GM10266 (cell line): ENCODE data around the gene PLEKHM1.
"Not testable (repeated sequence)": the region's sequence is repeated elsewhere in the genome, so short reads cannot be mapped to it uniquely, and the experiment has no call there.

Experiments
- DNase-seq: peaks from one replicate; pipeline ENCODE4 v3.0.0; 2012; ENCODE audit errors: extremely low spot score
- TF ChIP-seq, protein P1 (sequence below): IDR thresholded peaks from 2 replicates; pipeline ENCODE4 v1.5.1; 2012; ENCODE audit warnings: mild to moderate bottlenecking, low read depth; ENCODE audit not compliant: control insufficient read depth, insufficient read depth; ENCODE audit errors: missing control alignments

Gene PLEKHM1

DNA sequence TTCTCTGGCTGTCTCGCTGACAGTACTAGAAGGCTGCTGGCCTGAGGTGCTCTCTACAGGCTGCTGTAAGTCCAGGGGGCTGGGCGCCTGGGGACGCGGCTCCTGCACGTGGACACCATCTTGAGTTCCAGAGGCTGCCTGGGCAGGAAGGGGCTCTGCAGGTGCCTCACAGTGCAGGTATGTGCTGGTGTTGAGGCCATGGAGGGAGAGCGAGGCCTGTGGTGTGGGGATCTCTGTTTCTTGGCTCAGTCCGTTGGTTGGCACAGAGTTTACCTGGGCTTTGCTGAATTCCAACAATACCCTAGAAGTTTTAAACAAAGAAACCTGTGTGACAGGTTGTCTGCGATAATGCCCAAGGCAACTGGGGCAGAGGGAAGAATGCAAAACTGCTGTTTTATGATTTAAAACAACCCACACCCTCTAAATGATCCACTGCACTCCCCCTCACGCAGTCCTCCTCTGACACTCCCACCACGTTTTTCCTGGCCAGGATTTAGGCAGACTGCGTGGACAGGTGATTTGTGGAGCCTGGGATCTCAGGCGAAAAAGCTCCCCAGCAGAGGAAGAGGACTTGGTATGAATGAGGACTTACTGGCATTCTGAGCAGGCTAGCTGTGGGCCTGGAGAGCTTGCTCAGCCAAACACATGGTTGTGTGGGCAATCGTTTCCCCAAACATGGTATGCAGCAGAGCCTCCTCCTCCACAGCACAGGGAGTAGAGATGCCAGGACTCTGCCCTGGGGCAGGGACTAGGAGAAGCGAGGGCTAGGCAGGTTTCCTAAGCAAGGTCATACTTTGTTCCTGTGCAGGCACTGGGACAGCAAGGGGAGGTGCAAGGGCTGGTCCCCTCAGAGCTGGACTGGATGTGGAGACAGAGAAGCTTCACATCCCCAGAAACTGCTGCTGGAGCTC lies 22.0 kb downstream of the PLEKHM1 start:
- not testable (repeated sequence) for DNase-seq

DNA sequence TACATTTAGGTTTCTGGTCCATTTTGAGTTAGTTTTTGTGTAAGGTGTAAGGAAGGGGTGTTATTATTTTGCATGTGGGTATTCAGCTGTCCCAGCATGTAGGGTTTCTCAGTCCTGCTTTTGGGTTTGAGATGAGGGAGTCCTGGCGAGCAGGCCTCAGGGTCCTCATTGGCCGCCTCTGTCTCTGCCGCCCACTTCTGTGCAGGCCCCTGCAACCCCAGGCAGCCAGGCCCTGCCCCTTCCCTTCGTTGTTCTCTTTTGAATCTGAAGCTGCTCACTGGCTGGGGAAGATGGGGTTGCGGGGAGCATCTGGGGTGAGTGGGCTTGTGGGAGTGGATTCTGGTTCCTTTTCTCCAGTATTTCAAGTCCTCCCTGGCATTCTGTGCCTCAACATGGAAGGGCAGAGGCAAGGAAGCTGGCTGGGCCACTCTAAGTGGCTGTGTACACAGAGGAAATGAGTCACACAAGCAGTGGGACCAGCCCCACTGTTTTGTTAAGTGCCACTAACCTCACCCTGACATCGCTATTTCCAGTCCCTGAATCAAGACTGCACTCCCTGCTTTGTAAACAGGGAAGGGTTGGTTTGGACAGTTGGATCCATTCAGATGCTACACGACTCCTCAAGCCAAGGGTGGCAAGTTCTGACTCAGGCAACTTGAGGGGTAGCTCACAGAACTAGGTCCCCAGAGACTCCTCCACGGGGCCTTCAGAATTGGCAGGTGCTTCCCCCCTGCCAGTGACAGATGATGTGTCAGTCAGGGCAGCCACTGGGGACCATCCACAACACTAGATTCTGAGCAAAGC lies 28.8 kb downstream of the PLEKHM1 start:
- DNase-seq: not testable (repeated sequence)

DNA sequence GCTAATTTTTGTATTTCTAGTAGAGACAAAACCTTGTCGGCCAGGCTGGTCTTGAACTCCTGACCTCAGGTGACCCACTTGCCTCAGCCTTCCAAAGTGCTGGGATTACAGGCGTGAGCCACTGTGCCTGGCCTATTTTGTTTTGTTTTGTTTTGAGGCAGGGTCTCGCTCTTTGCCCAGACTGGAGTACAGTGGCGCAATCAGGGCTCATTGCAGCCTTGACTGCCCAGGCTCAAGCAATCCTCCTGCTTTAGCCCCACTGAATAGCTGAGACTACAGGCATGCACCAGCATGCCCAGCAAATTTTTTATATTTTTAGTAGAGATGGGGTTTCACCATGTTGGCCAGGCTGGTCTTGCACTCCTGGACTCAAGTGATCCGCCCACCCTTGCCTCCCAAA lies 30.1 kb downstream of the PLEKHM1 start:
- DNase-seq: not testable (repeated sequence)

DNA sequence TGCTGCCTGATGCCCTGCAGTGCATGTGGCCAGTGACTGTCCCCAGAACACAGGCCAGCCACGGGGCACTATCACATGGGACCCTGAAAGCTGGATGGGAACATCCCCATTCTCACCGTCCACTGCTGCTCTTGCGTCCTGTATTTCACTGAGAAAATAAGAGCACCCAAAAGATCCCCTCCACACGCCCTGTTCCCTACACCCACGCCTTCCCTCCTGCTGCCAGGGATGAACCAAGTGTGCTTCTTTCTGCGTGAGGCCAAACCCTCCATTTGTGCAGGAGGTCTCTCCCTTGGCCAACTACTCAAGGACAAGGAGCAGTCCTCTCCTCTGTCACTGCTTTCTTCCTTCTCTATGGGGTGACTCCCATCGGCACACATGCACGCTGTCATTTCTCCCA lies 36.2 kb downstream of the PLEKHM1 start:
- DNase-seq: not testable (repeated sequence)

DNA sequence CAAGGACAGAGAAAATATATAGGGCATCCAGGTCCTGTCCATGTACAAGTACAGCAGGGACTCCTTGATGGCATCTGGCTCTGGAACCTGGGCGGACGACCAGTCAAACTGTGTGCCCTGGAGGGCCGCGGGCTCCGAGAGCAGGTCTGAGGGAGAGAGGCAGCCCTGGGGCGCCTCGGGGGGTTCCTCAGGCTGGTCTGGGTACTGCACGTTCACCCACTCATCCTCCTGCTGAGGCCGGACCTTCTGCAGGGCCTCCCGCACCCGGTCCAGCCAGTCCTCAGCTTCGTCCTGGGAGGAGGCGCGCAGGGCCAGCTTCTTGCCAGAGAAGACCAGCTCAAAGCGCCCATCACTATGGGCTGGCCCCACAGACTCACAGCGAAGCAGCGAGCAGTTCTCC lies 36.8 kb downstream of the PLEKHM1 start:
- DNase-seq: not testable (repeated sequence)

DNA sequence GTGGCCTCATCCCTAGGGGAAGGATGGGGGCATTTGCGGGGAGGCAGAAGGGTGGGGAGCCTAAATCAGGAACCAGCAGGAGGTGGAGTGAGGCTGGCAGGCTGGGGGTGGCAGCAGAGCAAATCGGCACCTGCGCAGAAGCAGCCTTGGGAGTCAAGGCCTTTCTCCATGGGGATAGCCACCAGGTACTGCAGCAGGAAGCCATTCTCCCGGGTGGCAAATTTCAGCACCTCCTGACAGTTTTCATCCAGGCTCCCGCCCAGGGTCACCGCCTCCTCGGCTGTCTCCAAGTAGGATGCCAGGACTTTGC lies 37.3 kb downstream of the PLEKHM1 start:
- not testable (repeated sequence) for DNase-seq

DNA sequence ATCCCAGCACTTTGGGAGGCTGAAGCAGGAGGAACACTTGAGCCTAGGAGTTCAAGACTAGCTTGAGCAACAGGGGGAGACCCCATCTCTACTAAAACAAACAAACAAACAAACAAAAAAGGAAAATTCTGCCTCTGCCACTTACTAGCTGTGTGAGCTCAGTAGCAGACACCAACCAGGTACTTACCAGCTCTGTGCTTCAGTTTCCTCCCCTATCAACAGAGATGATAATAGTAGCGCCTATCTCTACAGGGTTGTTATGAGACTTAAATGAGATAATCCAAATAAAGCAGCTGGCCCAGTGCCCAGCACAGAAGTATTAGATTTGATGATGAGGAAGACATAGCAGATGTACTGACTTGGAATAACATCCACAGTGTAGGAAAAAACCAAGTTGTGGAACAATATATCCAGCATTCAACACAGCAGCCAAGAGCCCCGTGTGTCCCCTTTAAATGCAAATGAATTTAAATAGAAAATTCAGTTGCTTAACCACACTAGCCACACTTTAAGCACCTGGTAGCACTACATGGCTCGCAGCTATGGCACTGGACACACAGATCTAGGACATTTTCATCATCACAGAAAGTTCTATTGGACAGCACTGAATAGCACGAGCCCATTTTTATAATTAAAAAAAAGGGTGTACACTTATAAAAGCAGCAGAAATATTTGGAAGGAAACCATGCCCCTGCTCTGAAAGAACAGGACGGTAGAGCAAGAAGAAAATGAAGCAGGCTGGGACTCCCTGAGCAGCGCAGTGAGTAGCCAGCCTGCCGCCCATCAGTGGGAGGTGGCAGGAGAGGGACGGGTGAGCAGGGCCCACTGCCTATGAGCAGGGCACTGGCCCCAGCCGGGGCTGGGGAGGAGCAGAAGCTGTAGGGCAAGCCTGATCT lies 37.9 kb downstream of the PLEKHM1 start:
- not testable (repeated sequence) for DNase-seq

DNA sequence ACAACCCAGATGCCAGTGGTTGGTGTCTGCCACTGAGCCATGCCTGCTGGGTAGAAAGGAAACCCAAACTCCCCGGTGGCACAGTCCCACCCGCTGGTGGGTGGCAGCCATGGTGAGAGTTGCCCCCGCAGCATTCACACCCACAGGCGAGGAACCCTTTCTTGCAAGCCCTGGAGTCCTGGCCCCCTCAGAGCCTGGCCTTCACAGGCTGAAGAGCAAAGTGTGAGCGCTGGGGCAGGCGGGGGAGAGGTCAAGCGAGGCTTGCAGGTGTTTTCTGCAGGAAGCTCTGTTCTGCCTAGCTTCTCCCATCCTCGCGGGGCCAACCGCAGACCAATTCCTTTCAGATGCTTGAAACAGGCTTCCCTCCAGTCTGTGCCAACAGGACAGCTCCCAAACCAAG lies 38.9 kb downstream of the PLEKHM1 start:
- not testable (repeated sequence) for DNase-seq

DNA sequence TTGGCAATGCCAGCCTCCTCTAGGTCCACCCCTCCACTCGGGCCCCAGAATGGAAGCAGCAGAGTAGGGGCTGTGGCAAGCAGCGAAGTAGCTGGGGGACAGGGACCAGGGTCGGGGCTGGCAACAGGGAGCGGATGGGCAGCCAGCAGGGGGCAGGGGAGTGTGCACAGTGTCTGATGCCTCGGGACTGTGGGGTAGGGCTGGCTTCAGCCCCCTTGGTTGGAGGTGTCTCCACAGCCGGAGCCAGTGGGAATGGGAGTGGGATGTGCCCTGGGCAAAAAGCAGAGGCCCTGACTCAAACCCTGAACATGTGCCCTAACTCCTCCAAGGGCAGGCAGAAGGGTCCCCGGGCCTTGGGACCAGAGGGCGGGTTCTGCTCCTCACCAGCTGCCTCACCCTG lies 39.4 kb downstream of the PLEKHM1 start:
- TF ChIP-seq, protein P1, sequence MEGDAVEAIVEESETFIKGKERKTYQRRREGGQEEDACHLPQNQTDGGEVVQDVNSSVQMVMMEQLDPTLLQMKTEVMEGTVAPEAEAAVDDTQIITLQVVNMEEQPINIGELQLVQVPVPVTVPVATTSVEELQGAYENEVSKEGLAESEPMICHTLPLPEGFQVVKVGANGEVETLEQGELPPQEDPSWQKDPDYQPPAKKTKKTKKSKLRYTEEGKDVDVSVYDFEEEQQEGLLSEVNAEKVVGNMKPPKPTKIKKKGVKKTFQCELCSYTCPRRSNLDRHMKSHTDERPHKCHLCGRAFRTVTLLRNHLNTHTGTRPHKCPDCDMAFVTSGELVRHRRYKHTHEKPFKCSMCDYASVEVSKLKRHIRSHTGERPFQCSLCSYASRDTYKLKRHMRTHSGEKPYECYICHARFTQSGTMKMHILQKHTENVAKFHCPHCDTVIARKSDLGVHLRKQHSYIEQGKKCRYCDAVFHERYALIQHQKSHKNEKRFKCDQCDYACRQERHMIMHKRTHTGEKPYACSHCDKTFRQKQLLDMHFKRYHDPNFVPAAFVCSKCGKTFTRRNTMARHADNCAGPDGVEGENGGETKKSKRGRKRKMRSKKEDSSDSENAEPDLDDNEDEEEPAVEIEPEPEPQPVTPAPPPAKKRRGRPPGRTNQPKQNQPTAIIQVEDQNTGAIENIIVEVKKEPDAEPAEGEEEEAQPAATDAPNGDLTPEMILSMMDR: peak; percentile 15
- no peak for DNase-seq

DNA sequence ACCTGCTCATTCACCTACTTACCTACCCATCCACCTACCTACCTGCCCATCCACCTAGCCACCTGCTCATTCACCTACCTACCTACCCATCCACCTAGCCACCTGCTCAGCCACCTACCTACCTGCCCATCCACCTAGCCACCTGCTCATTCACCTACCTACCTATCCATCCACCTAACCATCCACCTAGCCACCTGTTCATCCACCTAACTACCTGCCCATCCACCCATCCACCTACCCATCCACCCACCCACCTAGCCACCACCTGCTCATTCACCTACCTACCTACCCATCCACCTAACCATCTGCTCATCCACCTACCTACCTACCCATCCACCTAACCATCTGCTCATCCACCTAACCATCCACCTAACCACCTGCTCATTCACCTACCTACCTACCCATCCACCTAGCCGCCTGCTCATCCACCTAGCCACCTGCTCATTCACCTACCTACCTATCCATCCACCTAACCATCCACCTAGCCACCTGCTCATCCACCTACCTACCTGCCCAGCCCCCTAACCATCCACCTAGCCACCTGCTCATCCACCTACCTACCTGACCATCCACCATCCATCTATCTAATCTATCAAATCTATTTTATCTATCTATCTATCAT lies 40.7 kb downstream of the PLEKHM1 start:
- DNase-seq: not testable (repeated sequence)

DNA sequence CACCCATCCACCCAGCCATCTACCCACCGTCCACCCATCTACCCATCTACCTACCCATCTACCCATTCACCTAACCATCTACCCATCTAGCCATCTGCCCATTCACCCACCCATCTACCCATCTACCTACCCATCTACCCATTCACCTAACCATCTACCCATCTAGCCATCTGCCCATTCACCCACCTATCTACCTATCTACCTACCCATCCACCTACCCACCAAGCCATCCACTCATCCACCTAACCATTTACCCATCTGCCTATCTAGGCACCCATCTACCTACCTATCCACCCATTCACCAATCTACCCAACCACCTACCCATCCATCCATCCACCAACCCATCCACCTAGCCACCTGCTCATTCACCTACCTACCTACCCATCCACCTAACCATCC lies 41.3 kb downstream of the PLEKHM1 start:
- DNase-seq: not testable (repeated sequence)

DNA sequence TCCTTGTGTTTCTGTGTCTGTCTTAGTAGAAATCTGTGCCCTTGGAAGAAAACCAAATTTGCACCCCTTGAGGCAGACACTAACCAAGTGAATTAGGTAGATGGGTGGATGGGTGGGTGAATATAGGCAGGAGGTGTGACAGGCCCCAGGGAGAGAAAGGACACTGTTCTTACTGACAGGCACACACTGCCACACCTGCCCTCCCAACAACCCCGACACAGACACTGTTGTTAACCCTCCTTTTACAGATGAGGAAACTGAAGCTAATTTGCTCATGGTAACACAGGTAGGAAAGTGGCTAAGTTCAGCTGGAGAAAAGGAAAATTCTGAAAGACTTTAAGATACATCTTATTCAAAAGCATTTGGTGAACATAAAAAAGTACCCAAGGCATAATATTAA lies 42.0 kb downstream of the PLEKHM1 start:
- DNase-seq: not testable (repeated sequence)

DNA sequence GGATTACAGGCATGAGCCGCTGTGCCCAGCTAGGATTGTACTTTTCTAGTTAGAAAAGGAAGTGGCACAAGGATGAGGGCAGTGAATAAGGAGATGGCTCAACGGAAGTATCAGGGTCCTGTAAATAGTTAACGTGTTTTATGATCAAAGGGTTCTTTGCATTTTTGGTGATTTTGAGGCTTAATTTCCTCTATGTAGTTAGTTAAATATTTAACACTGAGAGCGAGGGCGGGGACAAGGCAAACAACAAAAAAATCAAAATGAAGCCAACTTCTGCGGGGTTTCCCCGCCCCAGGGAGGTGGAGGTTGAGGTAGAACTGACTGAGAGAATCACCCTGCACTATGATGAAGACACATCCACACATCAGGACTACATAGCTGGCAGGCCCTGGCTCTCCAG lies 42.5 kb downstream of the PLEKHM1 start:
- not testable (repeated sequence) for DNase-seq

DNA sequence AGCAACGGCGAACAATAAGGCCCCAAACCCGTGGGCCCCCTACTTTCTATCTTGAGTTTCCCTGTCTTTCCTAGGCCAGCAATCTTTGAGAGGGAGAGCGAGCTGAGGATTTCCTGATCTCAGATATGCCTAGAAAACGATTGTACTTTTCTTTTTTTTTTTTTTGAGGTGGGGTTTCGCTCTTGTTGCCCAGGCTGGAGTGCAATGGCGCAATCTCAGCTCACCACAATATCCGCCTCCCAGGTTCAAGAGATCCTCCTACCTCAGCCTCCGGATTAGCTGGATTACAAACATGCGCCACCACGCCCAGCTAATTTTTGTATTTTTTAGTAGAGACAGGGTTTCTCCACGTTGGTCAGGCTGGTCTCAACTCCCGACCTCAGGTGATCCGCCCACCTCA lies 42.9 kb downstream of the PLEKHM1 start:
- DNase-seq: not testable (repeated sequence)

DNA sequence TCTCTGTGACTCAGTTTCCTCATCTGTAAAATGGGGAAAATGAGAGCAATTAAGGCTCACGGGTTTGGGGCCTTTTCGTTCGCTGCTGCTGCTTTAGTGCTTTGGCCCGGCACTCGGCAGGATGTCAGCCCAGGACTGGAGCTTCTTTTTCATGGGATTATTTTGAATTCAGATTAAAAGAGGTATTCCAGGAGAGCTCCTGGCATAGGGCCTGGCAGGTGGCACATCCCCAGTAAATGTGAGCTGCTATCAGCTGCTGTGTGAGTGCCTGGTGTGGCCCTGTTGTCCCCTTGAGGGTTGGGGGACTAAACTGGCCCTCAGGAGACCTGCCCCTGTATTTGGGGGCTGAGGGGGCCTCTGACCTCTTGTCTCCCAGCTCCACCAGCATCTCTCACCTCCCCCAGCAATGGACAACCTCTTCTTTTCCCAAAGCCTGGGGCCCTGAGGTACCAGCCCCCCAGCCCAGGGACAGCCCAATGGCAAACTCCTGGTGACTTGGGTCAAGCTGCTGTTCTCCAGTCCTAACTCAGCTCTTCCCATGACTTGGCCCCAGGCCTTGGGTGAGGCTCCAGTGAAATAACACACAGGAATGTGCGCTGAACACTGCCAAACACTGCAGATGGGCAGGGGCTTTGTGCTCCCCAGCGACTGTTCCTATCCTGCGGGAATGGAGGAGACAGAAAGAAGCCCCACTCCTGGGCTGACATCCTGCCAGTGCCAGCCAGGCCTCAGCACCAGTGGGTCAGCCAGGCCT lies 43.5 kb downstream of the PLEKHM1 start:
- not testable (repeated sequence) for DNase-seq

DNA sequence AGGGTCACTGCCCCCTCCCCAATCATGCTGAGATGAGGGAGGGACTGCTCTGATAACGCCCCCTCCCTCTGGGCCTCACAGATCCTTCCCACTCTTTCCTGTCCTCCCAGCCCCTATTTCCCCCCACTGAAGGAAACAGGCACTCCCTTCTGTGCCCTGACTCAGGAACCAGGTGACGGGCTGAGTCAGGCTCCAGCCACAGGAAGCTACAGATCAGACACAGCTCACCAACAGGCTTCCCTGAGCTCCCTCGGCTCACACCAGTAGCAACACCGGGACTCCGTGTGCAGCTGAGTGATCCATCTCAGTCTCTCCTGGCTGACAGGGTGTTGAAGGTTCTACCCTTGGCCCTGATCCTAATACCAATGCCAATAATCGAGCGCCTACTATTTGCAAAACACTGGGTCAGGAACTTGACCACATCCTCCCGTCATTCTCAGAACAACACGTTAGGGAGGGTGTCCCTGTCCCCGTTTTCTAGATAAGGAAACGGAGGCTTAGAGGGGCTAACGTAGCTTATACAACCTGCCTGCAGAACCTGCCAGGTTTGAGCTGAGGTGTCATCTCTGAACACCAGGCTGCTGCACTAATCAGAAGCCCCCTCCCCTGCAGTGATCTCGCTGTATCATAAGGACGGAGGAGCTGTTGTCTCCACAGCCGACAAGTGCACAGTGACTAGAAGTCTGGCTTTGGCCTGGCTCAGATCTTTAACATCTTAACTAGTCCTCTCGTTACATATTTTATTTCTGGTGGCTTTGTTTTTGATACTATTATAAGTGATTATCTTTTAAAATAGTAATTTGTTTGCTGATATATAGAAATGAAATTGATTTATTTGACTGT lies 44.4 kb downstream of the PLEKHM1 start:
- not testable (repeated sequence) for DNase-seq
